C4-2B (cell line): ENCODE data around the gene CBX2.
A peak's percentile ranks its signal among the peaks of the same experiment; 100 is the strongest.

Experiments used
- H3K27ac ChIP-seq: fragments of 450-650 bp; 2 replicates; pipeline ENCODE4 v1.5.1; 2017
- ZFX ChIP-seq: fragments of 450-650 bp; IDR thresholded peaks from 2 replicates; pipeline ENCODE4 v1.6.1; 2017
- TF ChIP-seq, protein P1 (sequence below): fragments of 450-650 bp; conservative IDR thresholded peaks from 2 replicates; pipeline ENCODE4 v1.5.1; 2017; ENCODE audit warnings: mild to moderate bottlenecking

CBX2 gene

DNA sequence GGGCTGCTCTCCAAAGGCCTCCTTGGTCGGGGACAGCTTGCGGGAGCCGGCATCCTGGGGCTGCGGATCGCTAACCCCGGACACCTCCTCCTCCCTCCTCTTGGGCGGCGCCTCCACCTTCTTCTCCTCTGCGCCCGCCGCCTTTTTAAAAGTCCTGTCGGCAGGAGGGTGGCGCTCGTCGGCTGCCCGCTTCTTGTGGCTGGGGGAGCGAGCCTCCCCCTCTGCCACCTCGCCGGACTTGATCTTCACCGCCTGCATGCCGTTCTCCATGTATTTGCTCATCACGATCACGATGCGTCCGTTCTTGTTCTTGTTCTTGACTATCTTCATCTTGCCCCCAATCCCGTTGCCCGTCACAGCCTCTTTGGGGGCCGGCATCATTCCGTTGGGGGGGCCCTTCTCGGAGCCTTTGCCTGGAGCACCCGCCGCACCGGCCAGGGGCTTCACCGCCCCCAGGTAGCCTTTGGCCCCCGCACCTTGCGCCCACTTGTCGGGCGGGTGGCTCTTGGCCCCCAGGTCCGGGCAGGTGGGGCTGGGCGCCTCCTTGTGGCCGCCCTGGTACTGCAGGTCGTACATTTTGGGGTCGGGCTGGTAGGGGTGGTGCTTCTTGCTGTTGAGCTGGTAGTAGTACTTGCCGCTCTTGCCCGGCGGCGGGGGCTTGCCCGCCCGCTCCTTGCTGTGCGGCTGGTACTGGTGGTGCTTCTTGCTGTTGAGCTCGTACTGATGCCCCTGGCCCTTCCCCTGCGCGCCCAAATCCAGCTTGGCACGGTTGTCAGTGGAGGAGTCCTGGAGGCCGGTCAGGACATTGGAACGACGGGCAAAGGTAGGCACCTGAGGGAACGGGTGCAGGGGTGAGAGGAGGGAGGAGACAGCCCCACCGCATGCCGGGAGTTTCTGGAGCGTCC, 56.9 kb downstream of the CBX2 start:
- peak overlapping the region; percentile 94 for H3K27ac ChIP-seq
- TF ChIP-seq ZFX: no peak
- TF ChIP-seq, protein P1, sequence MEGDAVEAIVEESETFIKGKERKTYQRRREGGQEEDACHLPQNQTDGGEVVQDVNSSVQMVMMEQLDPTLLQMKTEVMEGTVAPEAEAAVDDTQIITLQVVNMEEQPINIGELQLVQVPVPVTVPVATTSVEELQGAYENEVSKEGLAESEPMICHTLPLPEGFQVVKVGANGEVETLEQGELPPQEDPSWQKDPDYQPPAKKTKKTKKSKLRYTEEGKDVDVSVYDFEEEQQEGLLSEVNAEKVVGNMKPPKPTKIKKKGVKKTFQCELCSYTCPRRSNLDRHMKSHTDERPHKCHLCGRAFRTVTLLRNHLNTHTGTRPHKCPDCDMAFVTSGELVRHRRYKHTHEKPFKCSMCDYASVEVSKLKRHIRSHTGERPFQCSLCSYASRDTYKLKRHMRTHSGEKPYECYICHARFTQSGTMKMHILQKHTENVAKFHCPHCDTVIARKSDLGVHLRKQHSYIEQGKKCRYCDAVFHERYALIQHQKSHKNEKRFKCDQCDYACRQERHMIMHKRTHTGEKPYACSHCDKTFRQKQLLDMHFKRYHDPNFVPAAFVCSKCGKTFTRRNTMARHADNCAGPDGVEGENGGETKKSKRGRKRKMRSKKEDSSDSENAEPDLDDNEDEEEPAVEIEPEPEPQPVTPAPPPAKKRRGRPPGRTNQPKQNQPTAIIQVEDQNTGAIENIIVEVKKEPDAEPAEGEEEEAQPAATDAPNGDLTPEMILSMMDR: peak; percentile 97

DNA sequence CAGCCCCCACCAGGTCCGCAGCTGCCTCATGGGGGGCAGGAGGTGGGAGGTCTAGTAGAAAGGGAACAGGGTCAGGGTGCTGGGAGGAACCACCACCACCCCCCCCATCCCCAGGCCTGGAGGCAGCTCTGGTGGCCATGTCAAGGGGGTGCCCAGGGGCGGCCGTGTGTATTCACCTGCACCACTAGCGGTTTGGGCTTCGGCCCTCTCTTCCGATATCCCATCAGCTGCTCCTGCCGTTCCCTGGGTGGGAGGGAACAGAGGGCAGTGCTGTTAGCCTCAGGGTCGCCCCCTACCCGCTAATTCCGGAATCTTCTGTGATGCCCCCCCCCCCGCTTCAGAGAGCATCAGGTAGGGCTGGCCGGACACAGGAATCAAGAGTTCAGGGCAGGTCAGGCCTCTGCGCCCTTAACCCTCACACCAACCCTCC, 57.5 kb downstream of the CBX2 start:
- no peak for TF ChIP-seq ZFX
- TF ChIP-seq, protein P1: no peak
- peak overlapping the region; percentile 94 for H3K27ac ChIP-seq

DNA sequence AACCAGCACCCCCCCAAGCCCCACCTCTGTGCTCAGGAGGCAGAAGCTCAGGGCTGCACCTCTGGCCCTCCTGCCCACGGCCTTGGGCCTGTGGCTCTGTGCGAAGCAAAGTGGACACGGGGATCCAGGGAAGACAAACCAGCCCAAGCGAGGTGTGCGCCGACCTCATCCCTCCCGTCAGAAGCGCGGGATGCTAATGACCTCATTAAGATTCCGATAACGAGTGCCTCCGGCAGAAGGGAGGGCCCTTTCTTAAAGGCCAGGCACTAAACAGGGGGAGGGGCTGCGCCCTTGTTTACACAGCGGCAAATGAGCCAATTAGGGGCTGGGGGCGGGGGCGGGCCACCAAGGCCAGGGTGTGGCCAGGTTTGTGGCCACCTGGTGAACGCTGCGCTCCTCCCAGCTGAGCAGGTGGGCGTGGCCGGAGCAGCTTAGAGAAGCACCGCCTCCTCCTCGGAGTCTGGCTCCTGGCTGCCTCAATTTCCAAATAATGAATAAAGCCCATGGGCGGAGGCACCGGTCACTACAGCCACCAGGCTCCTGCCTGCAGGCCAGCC, 58.1 kb downstream of the CBX2 start:
- TF ChIP-seq ZFX: no peak
- TF ChIP-seq, protein P1: no peak
- H3K27ac ChIP-seq: peak overlapping the region; percentile 94

DNA sequence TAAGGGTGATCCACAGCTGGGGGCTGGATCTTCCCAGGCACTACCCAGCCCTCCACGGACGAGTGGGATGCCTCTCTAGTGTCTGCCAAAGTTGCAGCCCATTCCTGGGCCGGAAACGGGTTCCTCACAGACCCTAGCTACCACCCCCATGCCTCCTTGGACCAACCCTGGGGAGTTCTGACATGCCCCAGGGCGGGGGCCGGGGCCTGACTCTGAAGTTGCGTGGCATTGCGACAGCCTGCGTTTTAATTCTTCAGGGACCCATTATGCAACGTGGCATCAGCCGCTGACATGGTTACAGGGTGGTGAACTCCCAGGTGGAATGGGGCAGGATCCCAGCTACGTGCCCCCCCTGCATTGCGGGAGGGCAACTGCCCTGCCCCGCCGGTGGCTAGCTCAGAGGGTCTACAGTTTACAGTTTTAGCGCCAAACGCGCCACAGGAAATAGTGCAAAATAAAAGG, 58.6 kb downstream of the CBX2 start:
- TF ChIP-seq ZFX: no peak
- TF ChIP-seq, protein P1: no peak
- peak overlapping the region; percentile 94 for H3K27ac ChIP-seq

DNA sequence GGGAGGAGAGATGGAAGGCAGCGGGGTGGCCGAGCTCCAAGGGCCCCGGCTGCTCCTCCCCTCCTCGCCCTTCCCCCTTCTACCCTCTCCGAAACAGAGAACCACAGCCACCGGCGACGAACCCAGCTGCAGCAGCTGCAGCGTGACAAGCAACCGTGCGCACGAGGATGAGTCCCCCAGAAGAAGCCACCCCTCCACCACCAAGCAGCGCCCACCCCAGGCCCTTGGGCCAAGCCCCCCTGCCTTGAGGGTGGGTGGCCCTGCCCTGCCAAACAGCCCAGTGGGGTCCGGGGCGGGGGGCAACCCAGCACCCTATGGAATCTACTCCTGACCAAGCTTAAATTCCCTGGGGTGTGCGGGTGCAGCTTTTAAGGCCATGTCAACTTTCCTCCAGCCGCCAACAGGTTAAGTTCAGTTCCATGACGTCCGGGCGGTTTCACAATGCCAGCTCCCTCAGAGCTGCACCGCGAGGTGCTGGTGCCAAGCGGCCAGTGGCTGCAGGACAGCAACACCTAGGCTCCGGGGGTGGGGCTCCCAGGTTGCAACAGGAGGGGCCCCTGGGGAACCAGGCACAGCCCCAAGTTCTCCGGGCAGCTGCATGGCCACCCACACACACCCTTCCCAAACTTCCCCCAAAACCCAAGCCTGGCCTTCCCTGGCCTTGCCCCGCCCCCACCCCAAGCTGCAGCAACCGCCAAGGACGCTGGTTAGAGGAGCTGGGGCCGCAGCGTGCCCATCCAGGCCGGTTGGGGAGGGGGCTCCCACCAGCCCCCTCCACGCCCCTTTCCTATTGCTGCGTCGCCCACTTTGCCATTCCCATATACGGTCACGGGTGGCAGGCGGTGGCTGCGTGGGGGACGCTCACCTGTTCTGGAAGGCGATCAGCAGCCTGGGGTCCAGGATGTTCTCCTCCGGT, 59.3 kb downstream of the CBX2 start:
- TF ChIP-seq ZFX: 0 out of 2 replicates have a peak, but pooled peaks have one; percentile 14
- TF ChIP-seq, protein P1: no peak; the same call in 1 of the 2 replicates
- H3K27ac ChIP-seq: peak overlapping the region; percentile 94
